K562 (cell line): ENCODE results near the gene MYLK4. TPM values are rescaled to one million over a fixed set of nuclear protein-coding genes. Genes with fewer than 3 reads are reported as not detected.

ENCODE experiments used
- DMBX1 ChIP-seq: fragments of 250-450 bp; sonication (Bioruptor Pico); IDR thresholded peaks from 2 replicates; pipeline ENCODE4 v1.8.0; 2022; ENCODE audit warnings: inconsistent platforms, mild to moderate bottlenecking, moderate library complexity, borderline replicate concordance
- MCM3 ChIP-seq: fragments of 450-650 bp; IDR thresholded peaks from 2 replicates; pipeline ENCODE4 v1.6.1; 2016
- RAD21 ChIP-seq, 2 experiments: fragments of 250-450 bp in 1 of 2; fragments of 450-650 bp in 1 of 2; sonication (Bioruptor Pico) in 1 of 2; formaldehyde crosslinking in 1 of 2; IDR thresholded peaks in 1 of 2; conservative IDR thresholded peaks in 1 of 2; 2 replicates each; pipeline versions ENCODE4 v1.4.0 to v1.8.0; 2020 to 2022; ENCODE audit warnings: mild to moderate bottlenecking in 2 of 2, moderate library complexity in 1 of 2
- polyA plus RNA-seq, 8 experiments: library from polyadenylated mRNA; depleted of rRNA in 4 of 8; stranded (reverse) in 5 of 8; unstranded in 3 of 8; fragments of >200 nt; fragmentation: Nextera tagmentation in 2 of 8; fragmentation: Illumina TruSeq in 1 of 8; extraction: Ambion mirVana in 2 of 8; extraction: Trizol in 1 of 8; gene quantifications; 2 replicates each; pipeline versions ENCODE4 v1.2.1 to v1.2.3, GENCODE V29; 2011 to 2014; ENCODE audit warnings: inconsistent platforms in 1 of 8, missing spikeins in 1 of 8
- total RNA-seq, 7 experiments: library from RNA; depleted of rRNA in 6 of 7; stranded (reverse); fragments of >200 nt in 6 of 7; fragmentation: Illumina TruSeq in 2 of 7; extraction: Trizol in 2 of 7; gene quantifications; 2 replicates each; pipeline versions ENCODE4 v1.2.1 to v1.2.3, GENCODE V29; 2011 to 2021; ENCODE audit warnings: low replicate concordance in 1 of 7
- TF ChIP-seq, protein P1 (sequence below): fragments of 150-350 bp; IDR thresholded peaks from 2 replicates; pipeline ENCODE4 v1.6.1; 2014; ENCODE audit warnings: low read depth, mild to moderate bottlenecking, low read length, borderline replicate concordance
- TF ChIP-seq, protein P2 (sequence below): sonication (generic); formaldehyde crosslinking; IDR thresholded peaks from 2 replicates; pipeline ENCODE4 v1.8.0; 2023; ENCODE audit warnings: mild to moderate bottlenecking, missing genetic modification reagents

MYLK4 gene
- total and polyA plus RNA-seq, 9 of the 15 experiments (the other 6 are each of a cell fraction or from before 2014, with no cell fraction given): 0.01 to 0.15 (median 0.06) TPM

DNA sequence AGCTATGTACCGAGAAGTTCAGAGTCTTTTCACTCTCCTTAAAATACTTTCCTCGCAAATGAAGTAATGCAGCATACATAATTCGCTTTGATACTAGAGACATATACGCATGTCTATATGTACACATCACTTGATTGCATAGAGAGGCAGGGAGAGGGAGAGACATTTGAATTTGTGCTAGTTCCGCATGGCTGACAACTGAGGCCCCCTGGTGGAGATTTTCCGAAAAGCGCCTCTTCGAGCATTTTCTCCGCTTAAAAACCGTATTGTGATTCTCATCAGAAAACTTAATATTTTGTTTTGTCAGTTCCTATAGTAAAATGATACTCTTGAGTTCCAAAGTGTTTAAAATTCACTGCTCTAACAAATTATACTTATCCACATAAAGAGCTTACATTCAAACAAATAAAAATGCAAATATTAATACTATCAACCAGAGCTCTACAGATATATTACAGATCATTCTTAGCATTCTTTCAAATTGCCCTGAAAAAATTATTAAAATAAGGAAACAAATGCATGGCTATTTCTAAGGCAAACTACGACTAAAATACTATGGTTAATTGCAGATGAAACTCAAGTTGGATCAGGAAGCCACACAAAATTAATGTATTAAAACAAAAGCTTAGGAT, 637 bp downstream of the MYLK4 start (continued):
- TF ChIP-seq, protein P1, sequence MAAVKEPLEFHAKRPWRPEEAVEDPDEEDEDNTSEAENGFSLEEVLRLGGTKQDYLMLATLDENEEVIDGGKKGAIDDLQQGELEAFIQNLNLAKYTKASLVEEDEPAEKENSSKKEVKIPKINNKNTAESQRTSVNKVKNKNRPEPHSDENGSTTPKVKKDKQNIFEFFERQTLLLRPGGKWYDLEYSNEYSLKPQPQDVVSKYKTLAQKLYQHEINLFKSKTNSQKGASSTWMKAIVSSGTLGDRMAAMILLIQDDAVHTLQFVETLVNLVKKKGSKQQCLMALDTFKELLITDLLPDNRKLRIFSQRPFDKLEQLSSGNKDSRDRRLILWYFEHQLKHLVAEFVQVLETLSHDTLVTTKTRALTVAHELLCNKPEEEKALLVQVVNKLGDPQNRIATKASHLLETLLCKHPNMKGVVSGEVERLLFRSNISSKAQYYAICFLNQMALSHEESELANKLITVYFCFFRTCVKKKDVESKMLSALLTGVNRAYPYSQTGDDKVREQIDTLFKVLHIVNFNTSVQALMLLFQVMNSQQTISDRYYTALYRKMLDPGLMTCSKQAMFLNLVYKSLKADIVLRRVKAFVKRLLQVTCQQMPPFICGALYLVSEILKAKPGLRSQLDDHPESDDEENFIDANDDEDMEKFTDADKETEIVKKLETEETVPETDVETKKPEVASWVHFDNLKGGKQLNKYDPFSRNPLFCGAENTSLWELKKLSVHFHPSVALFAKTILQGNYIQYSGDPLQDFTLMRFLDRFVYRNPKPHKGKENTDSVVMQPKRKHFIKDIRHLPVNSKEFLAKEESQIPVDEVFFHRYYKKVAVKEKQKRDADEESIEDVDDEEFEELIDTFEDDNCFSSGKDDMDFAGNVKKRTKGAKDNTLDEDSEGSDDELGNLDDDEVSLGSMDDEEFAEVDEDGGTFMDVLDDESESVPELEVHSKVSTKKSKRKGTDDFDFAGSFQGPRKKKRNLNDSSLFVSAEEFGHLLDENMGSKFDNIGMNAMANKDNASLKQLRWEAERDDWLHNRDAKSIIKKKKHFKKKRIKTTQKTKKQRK: no peak
- TF ChIP-seq, protein P2, sequence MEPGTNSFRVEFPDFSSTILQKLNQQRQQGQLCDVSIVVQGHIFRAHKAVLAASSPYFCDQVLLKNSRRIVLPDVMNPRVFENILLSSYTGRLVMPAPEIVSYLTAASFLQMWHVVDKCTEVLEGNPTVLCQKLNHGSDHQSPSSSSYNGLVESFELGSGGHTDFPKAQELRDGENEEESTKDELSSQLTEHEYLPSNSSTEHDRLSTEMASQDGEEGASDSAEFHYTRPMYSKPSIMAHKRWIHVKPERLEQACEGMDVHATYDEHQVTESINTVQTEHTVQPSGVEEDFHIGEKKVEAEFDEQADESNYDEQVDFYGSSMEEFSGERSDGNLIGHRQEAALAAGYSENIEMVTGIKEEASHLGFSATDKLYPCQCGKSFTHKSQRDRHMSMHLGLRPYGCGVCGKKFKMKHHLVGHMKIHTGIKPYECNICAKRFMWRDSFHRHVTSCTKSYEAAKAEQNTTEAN (CRISPR knock-in tag): no peak
- TF ChIP-seq RAD21 (CRISPR knock-in tag; conservative IDR thresholded peaks at IDR 0.05 in 1 of 2, IDR thresholded peaks at IDR 0.05 in 1 of 2): peak; percentile 50 to 72
- no peak for TF ChIP-seq MCM3
- TF ChIP-seq DMBX1 (CRISPR knock-in tag): no peak
